Activated T-cell treated with anti-CD3 and anti-CD28 coated beads for 48 hours (primary cell): Measurements from ENCODE around the gene BICDL1.
"Not testable (repeated sequence)": the region's sequence is repeated elsewhere in the genome, so short reads cannot be mapped to it uniquely, and the experiment has no call there.

ENCODE experiments used
- DNase-seq: peaks from one replicate; pipeline ENCODE4 v3.0.0-alpha.2; 2020; ENCODE audit warnings: low read depth

BICDL1 gene

GRCh38 chr12:119988472-119989360 is at the start of gene BICDL1:
Gene BICDL1, plus strand, starts transcription at chr12:119989236. Its CDS starts 633 bp downstream, at chr12:119989869.
- DNase-seq: peak; percentile 99

- DNase-seq: no peak
Measured at GRCh38 chr12:119940897-119941296, 48.1 kb upstream of the BICDL1 start.

GRCh38 chr12:119942386-119942785 is 46.6 kb upstream of the BICDL1 start:
- no peak for DNase-seq

GRCh38 chr12:119946213-119946612 is 42.8 kb upstream of the BICDL1 start:
- no peak for DNase-seq

- no peak for DNase-seq
Measured at GRCh38 chr12:119949145-119949544, 39.9 kb upstream of the BICDL1 start.

GRCh38 chr12:119949594-119949993 is 39.4 kb upstream of the BICDL1 start:
- no peak for DNase-seq

GRCh38 chr12:119956047-119956446 is 33.0 kb upstream of the BICDL1 start:
- no peak for DNase-seq

- DNase-seq: no peak
Measured at GRCh38 chr12:119957135-119957534, 31.9 kb upstream of the BICDL1 start.

- DNase-seq: no peak
Measured at GRCh38 chr12:119959435-119959834, 29.6 kb upstream of the BICDL1 start.

GRCh38 chr12:119964123-119964522 is 24.9 kb upstream of the BICDL1 start:
- DNase-seq: no peak

- DNase-seq: no peak
Measured at GRCh38 chr12:119964929-119965328, 24.1 kb upstream of the BICDL1 start.

GRCh38 chr12:119980242-119980641 is 8.8 kb upstream of the BICDL1 start:
- no peak for DNase-seq

GRCh38 chr12:119980702-119981101 is 8.3 kb upstream of the BICDL1 start:
- not testable (repeated sequence) for DNase-seq

- DNase-seq: peak; percentile 28
Measured at GRCh38 chr12:119989361-119989730, 310 bp downstream of the BICDL1 start.

- peak; percentile 76 for DNase-seq
Measured at GRCh38 chr12:119989731-119990381, 820 bp downstream of the BICDL1 start.

GRCh38 chr12:119990382-119990874 is 1.4 kb downstream of the BICDL1 start:
- no peak for DNase-seq

- DNase-seq: no peak
Measured at GRCh38 chr12:119992129-119992705, 3.2 kb downstream of the BICDL1 start.

GRCh38 chr12:119994892-119995658 is 6.0 kb downstream of the BICDL1 start:
- DNase-seq: no peak

- DNase-seq: no peak
Measured at GRCh38 chr12:119996417-119996816, 7.4 kb downstream of the BICDL1 start.

- DNase-seq: no peak
Measured at GRCh38 chr12:119998471-119999245, 9.6 kb downstream of the BICDL1 start.

- no peak for DNase-seq
Measured at GRCh38 chr12:120000556-120000955, 11.5 kb downstream of the BICDL1 start.
